Measurements from ENCODE around the gene UNKL.

The UNKL gene

DNA sequence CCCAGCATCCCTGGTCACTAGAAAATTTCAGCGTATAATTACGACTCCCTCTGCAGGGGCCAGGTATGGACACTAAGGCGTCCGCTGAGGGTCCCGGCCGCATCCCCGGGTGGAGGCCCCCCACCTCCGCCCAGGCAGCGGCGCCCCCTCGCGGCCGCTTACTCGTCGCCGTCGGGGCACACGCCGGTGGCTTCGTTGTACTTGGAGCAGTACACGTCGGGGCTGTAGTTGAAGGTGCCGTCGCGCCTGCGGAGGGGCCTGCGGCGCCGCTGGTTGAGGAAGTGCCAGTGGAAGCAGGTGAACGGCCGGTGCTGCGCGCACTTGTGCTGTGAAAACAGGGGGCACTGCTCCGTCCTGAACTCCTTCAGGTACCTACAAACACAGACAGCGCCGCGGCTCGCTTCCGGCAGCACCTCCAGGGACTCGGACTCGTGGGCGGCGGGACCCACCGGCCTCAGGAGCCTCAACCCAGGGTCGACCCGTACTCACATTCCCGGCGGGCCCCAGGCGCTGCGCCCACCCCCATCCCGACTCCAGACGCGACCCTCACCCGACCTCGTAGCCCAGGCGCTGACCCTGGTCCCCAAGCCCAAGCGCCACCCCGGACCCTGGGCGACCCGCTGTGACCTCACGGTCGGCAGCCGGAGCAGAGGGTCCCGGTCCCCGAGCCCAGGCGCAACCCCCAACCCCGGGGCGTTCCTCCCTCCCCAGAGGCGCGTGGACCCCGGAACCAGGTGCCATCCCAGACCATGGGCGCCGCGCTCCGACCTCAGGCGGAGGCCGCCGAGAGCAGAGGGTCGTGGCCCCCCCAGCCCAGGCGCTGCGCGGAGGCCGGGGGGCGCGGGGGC is 596 bp downstream of the UNKL start (continued):
- TF ChIP-seq ZNF140 (tag by site-specific recombination; IDR thresholded peaks at IDR 0.05) (no peak), ZNF404 (tag by site-specific recombination; IDR thresholded peaks at IDR 0.05) (no peak), BCL11B (tag by site-specific recombination; IDR thresholded peaks at IDR 0.05; ENCODE audit: low read depth) (no peak)
- TF ChIP-seq, protein P1, sequence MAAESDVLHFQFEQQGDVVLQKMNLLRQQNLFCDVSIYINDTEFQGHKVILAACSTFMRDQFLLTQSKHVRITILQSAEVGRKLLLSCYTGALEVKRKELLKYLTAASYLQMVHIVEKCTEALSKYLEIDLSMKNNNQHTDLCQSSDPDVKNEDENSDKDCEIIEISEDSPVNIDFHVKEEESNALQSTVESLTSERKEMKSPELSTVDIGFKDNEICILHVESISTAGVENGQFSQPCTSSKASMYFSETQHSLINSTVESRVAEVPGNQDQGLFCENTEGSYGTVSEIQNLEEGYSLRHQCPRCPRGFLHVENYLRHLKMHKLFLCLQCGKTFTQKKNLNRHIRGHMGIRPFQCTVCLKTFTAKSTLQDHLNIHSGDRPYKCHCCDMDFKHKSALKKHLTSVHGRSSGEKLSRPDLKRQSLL (tag by site-specific recombination; IDR thresholded peaks at IDR 0.05) = no peak

- H3K27ac ChIP-seq (ENCODE audit: extremely low read depth, low read depth, low read length) = no peak overlapping the region
- no peak overlapping the region for H3K4me3 ChIP-seq (ENCODE audit: low read depth, low read length)
- no peak for TF ChIP-seq ZNF629 (tag by site-specific recombination; IDR thresholded peaks at IDR 0.05)
- TF ChIP-seq TCF7L2 (IDR thresholded peaks at IDR 0.05; ENCODE audit: borderline replicate concordance, low read depth, low read length) = no peak
- TF ChIP-seq ZNF121 (tag by site-specific recombination; IDR thresholded peaks at IDR 0.05) = peak; percentile 97
- ChIA-PET POLR2A (interaction anchor here (0.7 kb wide), 1 partner anchor 154 kb away, joined by 9 read pairs; no protein-coding TSS in a partner anchor), CTCF (interaction anchor here (0.7 to 1.5 kb wide), 4 partner anchors 11 to 62 kb away, joined by 3 to 6 read pairs (median 3); no protein-coding TSS in a partner anchor)
- peaks cover 0 to 8% of the 10 kb centered on the region in 2 experiments; a peak in 2 of 3 replicates for H3K36me3 ChIP-seq (ENCODE audit: control insufficient read depth in 2 of 2, insufficient read depth in 1 of 2, low read length in 2 of 2)
- H3K9me3 ChIP-seq (ENCODE audit: control insufficient read depth, insufficient read depth, low read depth, low read length) = no peaks in the 10 kb centered on the region
- peaks cover 4% of the 10 kb centered on the region for H3K4me1 ChIP-seq (ENCODE audit: control insufficient read depth, insufficient read depth, low read length)
Observed at GRCh38 chr16:1412847-1413246, 1.7 kb downstream of the UNKL start.

DNA sequence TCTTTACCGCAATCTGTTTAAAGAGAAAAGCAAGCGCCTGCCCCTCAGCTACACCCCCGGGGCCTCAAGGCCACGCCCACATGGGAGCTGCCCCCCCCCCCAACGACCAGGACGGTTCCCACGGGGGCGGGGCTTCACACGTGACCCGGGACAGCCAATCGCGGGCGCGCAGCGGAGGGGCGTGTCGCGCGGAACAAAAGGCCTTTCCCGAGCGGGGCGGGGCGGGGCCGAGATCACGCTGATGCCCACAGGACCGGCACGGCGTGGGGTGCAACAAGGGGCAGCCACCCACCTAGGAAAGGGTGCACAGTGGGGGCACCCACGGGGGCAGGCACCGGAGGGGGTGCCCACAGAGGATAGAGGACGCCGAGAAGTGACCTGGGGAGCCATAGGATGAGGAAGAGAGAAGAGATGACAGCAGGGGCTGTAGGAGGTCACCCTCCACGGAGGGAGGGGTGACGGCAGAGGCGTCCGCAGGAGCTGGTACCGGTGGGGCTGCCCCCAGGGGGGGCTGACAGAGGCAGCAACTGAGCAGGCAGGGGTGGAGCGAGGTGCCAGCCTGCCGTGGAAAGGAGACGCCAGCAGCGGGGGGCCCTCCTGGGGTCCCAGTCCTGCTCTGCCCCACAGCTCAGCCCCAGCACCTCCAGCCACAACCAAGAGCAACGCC is 6.2 kb downstream of the UNKL start:
- CTCF ChIA-PET = interaction anchor here (0.6 to 1.2 kb wide), 4 partner anchors 45 to 566 kb away, joined by 3 to 4 read pairs (median 4); no protein-coding TSS in a partner anchor
- POLR2A ChIA-PET = interaction anchor here (1.0 to 2.1 kb wide), 3 partner anchors 13 to 44 kb away, joined by 3 to 10 read pairs (median 3); partner anchors contain the start of gene UQCC4
- no peaks in the 10 kb centered on the region for H3K9me3 ChIP-seq (ENCODE audit: control insufficient read depth, insufficient read depth, low read depth, low read length)
- peaks cover 3% of the 10 kb centered on the region for H3K4me1 ChIP-seq (ENCODE audit: control insufficient read depth, insufficient read depth, low read length)
- H3K27ac ChIP-seq (ENCODE audit: extremely low read depth, low read depth, low read length) = no peak overlapping the region
- H3K36me3 ChIP-seq (ENCODE audit: control insufficient read depth in 2 of 2, insufficient read depth in 1 of 2, low read length in 2 of 2) = peaks cover 0 to 22% of the 10 kb centered on the region in 2 experiments; a peak in 2 of 3 replicates
- peak overlapping the region; percentile 48 for H3K4me3 ChIP-seq (ENCODE audit: low read depth, low read length)
- no peak for TF ChIP-seq ZSCAN30 (tag by site-specific recombination; IDR thresholded peaks at IDR 0.05)
- peak; percentile 88 for TF ChIP-seq SP2 (tag by site-specific recombination; IDR thresholded peaks at IDR 0.05)
- no peak for TF ChIP-seq SCRT1 (tag by site-specific recombination; IDR thresholded peaks at IDR 0.05; ENCODE audit: borderline replicate concordance)
- TF ChIP-seq ZNF701 (tag by site-specific recombination; IDR thresholded peaks at IDR 0.05) = no peak
- TF ChIP-seq, protein P2, sequence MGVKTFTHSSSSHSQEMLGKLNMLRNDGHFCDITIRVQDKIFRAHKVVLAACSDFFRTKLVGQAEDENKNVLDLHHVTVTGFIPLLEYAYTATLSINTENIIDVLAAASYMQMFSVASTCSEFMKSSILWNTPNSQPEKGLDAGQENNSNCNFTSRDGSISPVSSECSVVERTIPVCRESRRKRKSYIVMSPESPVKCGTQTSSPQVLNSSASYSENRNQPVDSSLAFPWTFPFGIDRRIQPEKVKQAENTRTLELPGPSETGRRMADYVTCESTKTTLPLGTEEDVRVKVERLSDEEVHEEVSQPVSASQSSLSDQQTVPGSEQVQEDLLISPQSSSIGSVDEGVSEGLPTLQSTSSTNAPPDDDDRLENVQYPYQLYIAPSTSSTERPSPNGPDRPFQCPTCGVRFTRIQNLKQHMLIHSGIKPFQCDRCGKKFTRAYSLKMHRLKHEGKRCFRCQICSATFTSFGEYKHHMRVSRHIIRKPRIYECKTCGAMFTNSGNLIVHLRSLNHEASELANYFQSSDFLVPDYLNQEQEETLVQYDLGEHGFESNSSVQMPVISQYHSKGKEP (tag by site-specific recombination; IDR thresholded peaks at IDR 0.05) = no peak
- peak; percentile 100 for TF ChIP-seq ZIC2 (tag by site-specific recombination; IDR thresholded peaks at IDR 0.05)
- TF ChIP-seq ZNF266 (tag by site-specific recombination; IDR thresholded peaks at IDR 0.05; ENCODE audit: low read depth) = no peak
- TF ChIP-seq YY1 (tag by site-specific recombination; IDR thresholded peaks at IDR 0.05) = no peak
- TF ChIP-seq, protein P3, sequence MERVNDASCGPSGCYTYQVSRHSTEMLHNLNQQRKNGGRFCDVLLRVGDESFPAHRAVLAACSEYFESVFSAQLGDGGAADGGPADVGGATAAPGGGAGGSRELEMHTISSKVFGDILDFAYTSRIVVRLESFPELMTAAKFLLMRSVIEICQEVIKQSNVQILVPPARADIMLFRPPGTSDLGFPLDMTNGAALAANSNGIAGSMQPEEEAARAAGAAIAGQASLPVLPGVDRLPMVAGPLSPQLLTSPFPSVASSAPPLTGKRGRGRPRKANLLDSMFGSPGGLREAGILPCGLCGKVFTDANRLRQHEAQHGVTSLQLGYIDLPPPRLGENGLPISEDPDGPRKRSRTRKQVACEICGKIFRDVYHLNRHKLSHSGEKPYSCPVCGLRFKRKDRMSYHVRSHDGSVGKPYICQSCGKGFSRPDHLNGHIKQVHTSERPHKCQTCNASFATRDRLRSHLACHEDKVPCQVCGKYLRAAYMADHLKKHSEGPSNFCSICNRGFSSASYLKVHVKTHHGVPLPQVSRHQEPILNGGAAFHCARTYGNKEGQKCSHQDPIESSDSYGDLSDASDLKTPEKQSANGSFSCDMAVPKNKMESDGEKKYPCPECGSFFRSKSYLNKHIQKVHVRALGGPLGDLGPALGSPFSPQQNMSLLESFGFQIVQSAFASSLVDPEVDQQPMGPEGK (tag by site-specific recombination; IDR thresholded peaks at IDR 0.05) = peak; percentile 98
- TF ChIP-seq KLF1 (tag by site-specific recombination; IDR thresholded peaks at IDR 0.05) = peak; percentile 88
- peak; percentile 99 for TF ChIP-seq GLIS2 (tag by site-specific recombination; IDR thresholded peaks at IDR 0.05)
- TF ChIP-seq EGR2 (tag by site-specific recombination; IDR thresholded peaks at IDR 0.05; ENCODE audit: low read depth) = peak; percentile 95
- no peak for TF ChIP-seq ZNF311 (tag by site-specific recombination; IDR thresholded peaks at IDR 0.05; ENCODE audit: borderline replicate concordance)
- TF ChIP-seq, protein P4, sequence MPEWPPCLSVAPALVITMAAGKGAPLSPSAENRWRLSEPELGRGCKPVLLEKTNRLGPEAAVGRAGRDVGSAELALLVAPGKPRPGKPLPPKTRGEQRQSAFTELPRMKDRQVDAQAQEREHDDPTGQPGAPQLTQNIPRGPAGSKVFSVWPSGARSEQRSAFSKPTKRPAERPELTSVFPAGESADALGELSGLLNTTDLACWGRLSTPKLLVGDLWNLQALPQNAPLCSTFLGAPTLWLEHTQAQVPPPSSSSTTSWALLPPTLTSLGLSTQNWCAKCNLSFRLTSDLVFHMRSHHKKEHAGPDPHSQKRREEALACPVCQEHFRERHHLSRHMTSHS (tag by site-specific recombination; IDR thresholded peaks at IDR 0.05) = no peak
- TF ChIP-seq ZNF157 (tag by site-specific recombination; IDR thresholded peaks at IDR 0.05) = no peak
- no peak for TF ChIP-seq TCF7L2 (IDR thresholded peaks at IDR 0.05; ENCODE audit: borderline replicate concordance, low read depth, low read length)
- no peak for TF ChIP-seq ZFP37 (tag by site-specific recombination; IDR thresholded peaks at IDR 0.05)
- TF ChIP-seq ZBTB26 (tag by site-specific recombination; optimal IDR thresholded peaks at IDR 0.05) = peak; percentile 32
- no peak for TF ChIP-seq HOXD13 (CRISPR knock-in tag; IDR thresholded peaks at IDR 0.05; ENCODE audit: borderline replicate concordance)
